Measurements from ENCODE around the gene GLT8D1.

The GLT8D1 gene, protein sequence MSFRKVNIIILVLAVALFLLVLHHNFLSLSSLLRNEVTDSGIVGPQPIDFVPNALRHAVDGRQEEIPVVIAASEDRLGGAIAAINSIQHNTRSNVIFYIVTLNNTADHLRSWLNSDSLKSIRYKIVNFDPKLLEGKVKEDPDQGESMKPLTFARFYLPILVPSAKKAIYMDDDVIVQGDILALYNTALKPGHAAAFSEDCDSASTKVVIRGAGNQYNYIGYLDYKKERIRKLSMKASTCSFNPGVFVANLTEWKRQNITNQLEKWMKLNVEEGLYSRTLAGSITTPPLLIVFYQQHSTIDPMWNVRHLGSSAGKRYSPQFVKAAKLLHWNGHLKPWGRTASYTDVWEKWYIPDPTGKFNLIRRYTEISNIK

DNA sequence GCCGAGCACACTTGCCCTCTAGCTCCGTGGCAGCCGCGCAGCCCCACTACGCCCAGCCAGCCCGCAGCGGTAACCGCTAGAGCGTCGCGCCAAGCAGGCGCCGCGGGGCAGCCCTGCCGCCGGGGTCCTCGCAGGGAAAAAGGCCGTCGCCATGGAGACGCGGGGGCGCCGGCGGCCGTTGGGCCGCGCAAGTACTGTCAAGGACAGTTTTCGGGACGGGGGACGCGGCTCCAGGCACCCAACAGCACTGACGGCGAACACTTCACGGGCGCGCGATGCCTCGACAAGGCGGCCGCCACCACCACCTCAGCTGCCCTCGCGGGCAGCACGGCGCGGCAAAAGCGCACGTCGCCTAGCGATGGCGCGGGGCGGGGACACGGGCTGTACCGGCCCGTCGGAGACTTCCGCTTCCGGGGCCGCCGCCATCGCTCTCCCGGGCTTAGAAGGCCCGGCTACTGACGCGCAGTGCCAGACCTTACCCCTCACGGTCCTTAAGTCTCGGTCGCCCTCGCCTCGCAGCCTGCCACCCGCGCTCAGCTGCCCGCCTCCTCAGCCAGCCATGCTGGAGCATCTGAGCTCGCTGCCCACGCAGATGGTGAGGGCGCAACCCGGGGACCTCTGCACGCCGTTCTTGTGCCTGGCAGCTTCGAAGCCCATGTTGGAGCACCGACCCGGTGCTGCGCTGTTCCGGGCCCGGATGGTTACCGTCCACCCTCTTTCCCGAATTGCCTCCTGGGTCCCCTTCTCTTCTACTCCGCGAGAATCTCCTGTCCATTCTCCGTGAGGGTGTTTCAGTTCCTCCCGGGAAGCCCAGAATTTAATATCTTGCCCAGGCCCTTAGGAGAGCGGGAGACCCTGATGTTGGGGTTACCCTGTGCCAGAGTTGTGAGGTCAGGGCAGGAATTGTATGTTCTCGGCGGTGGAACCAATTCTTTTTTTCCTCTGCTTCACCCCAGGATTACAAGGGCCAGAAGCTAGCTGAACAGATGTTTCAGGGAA, at the start of gene GLT8D1, which contains the start of gene SPCS1:
Gene GLT8D1 (minus strand): TSS at position 104 of the 999 bp plus-strand sequence. CDS start 5,331 bp downstream, outside the sequence.
Gene SPCS1 (plus strand): TSS at position 419 of the 999 bp plus-strand sequence. CDS start 141 bp downstream, at position 560.
- H3K79me2 ChIP-seq = peaks cover 38% of the 10 kb centered on the region
- peak within 1 kb of the TSS; percentile 82 for H3K27ac ChIP-seq
- no peaks in the 10 kb centered on the region for H3K27me3 ChIP-seq (ENCODE audit: control insufficient read depth, insufficient read depth, low read length)
- H3K4me2 ChIP-seq (ENCODE audit: low read length) = peak within 1 kb of the TSS; percentile 85
- no peaks in the 10 kb centered on the region for H3K36me3 ChIP-seq (ENCODE audit: control insufficient read depth, insufficient read depth, low read length)
- peak within 1 kb of the TSS; percentile 93 for H3K4me3 ChIP-seq (ENCODE audit: low read depth, low read length)
- H3K9me3 ChIP-seq (ENCODE audit: control insufficient read depth, low read length) = no peaks in the 10 kb centered on the region
- H3K9ac ChIP-seq = peak within 1 kb of the TSS; percentile 81
- TF ChIP-seq, protein P1, sequence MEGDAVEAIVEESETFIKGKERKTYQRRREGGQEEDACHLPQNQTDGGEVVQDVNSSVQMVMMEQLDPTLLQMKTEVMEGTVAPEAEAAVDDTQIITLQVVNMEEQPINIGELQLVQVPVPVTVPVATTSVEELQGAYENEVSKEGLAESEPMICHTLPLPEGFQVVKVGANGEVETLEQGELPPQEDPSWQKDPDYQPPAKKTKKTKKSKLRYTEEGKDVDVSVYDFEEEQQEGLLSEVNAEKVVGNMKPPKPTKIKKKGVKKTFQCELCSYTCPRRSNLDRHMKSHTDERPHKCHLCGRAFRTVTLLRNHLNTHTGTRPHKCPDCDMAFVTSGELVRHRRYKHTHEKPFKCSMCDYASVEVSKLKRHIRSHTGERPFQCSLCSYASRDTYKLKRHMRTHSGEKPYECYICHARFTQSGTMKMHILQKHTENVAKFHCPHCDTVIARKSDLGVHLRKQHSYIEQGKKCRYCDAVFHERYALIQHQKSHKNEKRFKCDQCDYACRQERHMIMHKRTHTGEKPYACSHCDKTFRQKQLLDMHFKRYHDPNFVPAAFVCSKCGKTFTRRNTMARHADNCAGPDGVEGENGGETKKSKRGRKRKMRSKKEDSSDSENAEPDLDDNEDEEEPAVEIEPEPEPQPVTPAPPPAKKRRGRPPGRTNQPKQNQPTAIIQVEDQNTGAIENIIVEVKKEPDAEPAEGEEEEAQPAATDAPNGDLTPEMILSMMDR (IDR thresholded peaks at IDR 0.05) = peak; percentile 11
- peaks cover 13% of the 10 kb centered on the region for H3K4me1 ChIP-seq
- peak within 1 kb of the TSS; percentile 94 for H2AFZ ChIP-seq

DNA sequence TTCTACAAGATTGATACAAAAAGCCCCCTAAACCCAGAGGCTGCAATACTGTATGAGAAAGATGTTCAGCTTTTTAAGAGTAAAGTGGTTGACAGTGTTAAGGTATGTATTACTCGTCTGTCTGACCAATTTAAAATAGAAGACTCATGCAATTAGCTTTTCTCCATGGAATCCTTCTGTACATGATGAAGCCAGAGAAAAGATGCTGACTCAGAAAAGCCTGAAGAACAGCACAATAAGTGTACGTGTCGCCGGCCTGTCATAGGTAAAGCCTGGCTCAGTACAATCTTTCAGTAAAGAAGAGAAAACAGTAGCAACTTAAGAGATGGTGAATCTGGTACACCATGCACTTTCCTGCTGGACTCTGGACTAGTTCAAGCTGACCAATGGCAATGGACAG, 48.8 kb upstream of the GLT8D1 start:
- H3K79me2 ChIP-seq = peaks cover 3% of the 10 kb centered on the region
- no peak overlapping the region for H3K4me3 ChIP-seq (ENCODE audit: low read depth, low read length)
- TF ChIP-seq, protein P1 (IDR thresholded peaks at IDR 0.05) = no peak
- H3K36me3 ChIP-seq (ENCODE audit: control insufficient read depth, insufficient read depth, low read length) = no peaks in the 10 kb centered on the region
- no peak overlapping the region for H3K9ac ChIP-seq
- H2AFZ ChIP-seq = no peak overlapping the region
- H3K4me1 ChIP-seq = no peaks in the 10 kb centered on the region
- no peaks in the 10 kb centered on the region for H3K27me3 ChIP-seq (ENCODE audit: control insufficient read depth, insufficient read depth, low read length)
- no peak overlapping the region for H3K4me2 ChIP-seq (ENCODE audit: low read length)
- H3K9me3 ChIP-seq (ENCODE audit: control insufficient read depth, low read length) = no peaks in the 10 kb centered on the region
- no peak overlapping the region for H3K27ac ChIP-seq

DNA sequence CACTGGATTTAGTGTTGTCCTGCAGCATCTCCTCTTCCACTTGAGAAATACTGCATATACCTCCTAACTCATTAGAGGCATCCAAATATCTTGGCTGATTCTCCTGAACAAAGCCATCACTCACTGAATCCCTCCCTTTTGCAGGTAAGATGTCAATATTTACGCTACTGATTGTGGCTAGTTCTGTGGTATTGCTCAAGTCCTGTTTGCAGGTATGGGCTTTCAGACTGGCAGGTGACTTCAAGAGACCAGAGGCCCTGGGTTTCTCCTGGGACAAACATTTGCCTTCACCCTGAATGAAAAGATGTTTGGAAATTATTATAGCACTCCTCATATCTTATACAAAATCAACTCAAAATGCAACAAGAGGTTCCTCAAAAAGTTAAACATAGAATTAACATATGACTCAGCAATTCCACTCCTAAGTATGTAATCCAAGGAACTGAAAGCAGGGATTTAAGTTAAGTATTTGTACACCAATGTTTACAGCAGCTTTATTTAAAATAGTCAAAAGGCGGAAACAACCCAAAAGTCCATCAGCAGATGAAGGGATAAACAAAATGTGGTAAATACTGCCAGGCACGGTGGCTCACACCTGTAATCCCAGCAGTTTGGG, 46.6 kb upstream of the GLT8D1 start:
- peaks cover 3% of the 10 kb centered on the region for H3K79me2 ChIP-seq
- no peaks in the 10 kb centered on the region for H3K4me1 ChIP-seq
- H3K9me3 ChIP-seq (ENCODE audit: control insufficient read depth, low read length) = no peaks in the 10 kb centered on the region
- no peaks in the 10 kb centered on the region for H3K27me3 ChIP-seq (ENCODE audit: control insufficient read depth, insufficient read depth, low read length)
- H3K9ac ChIP-seq = no peak overlapping the region
- H3K27ac ChIP-seq = no peak overlapping the region
- no peaks in the 10 kb centered on the region for H3K36me3 ChIP-seq (ENCODE audit: control insufficient read depth, insufficient read depth, low read length)
- H3K4me2 ChIP-seq (ENCODE audit: low read length) = no peak overlapping the region
- H2AFZ ChIP-seq = no peak overlapping the region
- no peak overlapping the region for H3K4me3 ChIP-seq (ENCODE audit: low read depth, low read length)
- TF ChIP-seq, protein P1 (IDR thresholded peaks at IDR 0.05) = no peak

DNA sequence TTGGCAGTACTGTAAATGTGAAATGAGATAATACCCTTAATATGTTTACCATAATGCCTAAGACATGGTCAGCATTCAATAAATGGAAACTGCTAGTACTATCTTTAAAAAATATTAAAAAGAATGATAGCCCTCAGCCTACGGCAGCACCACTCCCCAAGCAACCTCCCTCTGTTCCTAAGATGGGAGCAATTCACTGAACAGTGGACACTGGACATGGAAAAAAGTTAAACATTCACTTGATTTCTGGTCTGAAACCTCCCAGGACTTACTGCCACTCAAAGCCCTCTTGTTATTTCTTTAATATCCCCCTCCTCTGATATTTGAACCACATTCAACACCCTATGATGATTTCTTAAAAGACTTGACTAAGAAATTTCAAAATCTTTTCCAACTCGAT, 38.1 kb upstream of the GLT8D1 start:
- no peaks in the 10 kb centered on the region for H3K9me3 ChIP-seq (ENCODE audit: control insufficient read depth, low read length)
- no peaks in the 10 kb centered on the region for H3K4me1 ChIP-seq
- H3K27me3 ChIP-seq (ENCODE audit: control insufficient read depth, insufficient read depth, low read length) = no peaks in the 10 kb centered on the region
- H3K79me2 ChIP-seq = no peaks in the 10 kb centered on the region
- no peak overlapping the region for H3K4me2 ChIP-seq (ENCODE audit: low read length)
- H3K36me3 ChIP-seq (ENCODE audit: control insufficient read depth, insufficient read depth, low read length) = no peaks in the 10 kb centered on the region
- TF ChIP-seq, protein P1 (IDR thresholded peaks at IDR 0.05) = no peak
- no peak overlapping the region for H3K9ac ChIP-seq
- no peak overlapping the region for H3K4me3 ChIP-seq (ENCODE audit: low read depth, low read length)
- H3K27ac ChIP-seq = no peak overlapping the region
- H2AFZ ChIP-seq = no peak overlapping the region

All from parathyroid adenoma (tissue), 2 donors.